Mesenchymal stem cell (in vitro differentiated cells and primary cell): Measurements from ENCODE around the gene OR1I1.

Experiments
- DNase-seq: peaks from one replicate; pipeline ENCODE4 v3.0.0-alpha.2; 2013
- H2AFZ ChIP-seq: one replicate; pipeline ENCODE4 v1.6.1; 2013; ENCODE audit warnings: low read depth, mild to moderate bottlenecking, control low read depth, inconsistent platforms, low read length, moderate library complexity
- H2AK5ac ChIP-seq: 2 replicates; pipeline ENCODE4 v1.6.1; 2013; ENCODE audit warnings: low read length, moderate library complexity, mild to moderate bottlenecking, inconsistent platforms; ENCODE audit not compliant: severe bottlenecking
- H2BK120ac ChIP-seq: one replicate; pipeline ENCODE4 v1.6.1; 2013; ENCODE audit warnings: low read depth, mild to moderate bottlenecking, inconsistent platforms, low read length, moderate library complexity
- H2BK12ac ChIP-seq, 2 experiments: one replicate each; pipeline ENCODE4 v1.6.1; 2013; ENCODE audit warnings: inconsistent platforms in 2 of 2, low read length in 2 of 2, mild to moderate bottlenecking in 2 of 2, moderate library complexity in 2 of 2, control low read depth in 1 of 2
- H2BK15ac ChIP-seq: one replicate; pipeline ENCODE4 v1.6.1; 2013; ENCODE audit warnings: mild to moderate bottlenecking, low read depth, inconsistent platforms; ENCODE audit not compliant: poor library complexity, severe bottlenecking
- H2BK5ac ChIP-seq: 2 replicates; pipeline ENCODE4 v1.6.1; 2013; ENCODE audit warnings: low read depth, mild to moderate bottlenecking, low read length, control low read depth, inconsistent platforms; ENCODE audit not compliant: poor library complexity, severe bottlenecking
- H3K14ac ChIP-seq, 2 experiments: one replicate each; pipeline ENCODE4 v1.6.1; 2013; ENCODE audit warnings: inconsistent platforms in 2 of 2, low read length in 2 of 2, control low read depth in 1 of 2, mild to moderate bottlenecking in 1 of 2, moderate library complexity in 1 of 2
- H3K18ac ChIP-seq, 2 experiments: one replicate each; pipeline ENCODE4 v1.6.1; 2013; ENCODE audit warnings: inconsistent platforms in 2 of 2, low read length in 2 of 2, control low read depth in 1 of 2, low read depth in 1 of 2, mild to moderate bottlenecking in 1 of 2
- H3K23ac ChIP-seq, 2 experiments: one replicate each; pipeline ENCODE4 v1.6.1; 2013; ENCODE audit warnings: inconsistent platforms in 2 of 2, low read length in 2 of 2, mild to moderate bottlenecking in 2 of 2, moderate library complexity in 2 of 2, control low read depth in 1 of 2
- H3K27ac ChIP-seq: 2 replicates; pipeline ENCODE4 v1.5.1; 2013; ENCODE audit warnings: mild to moderate bottlenecking, moderate library complexity, low read length, control low read depth, inconsistent platforms; ENCODE audit not compliant: poor library complexity, severe bottlenecking
- H3K27me3 ChIP-seq, 2 experiments: 2 replicates each; pipeline versions ENCODE4 v1.6.1 to v1.7.0; 2013; ENCODE audit warnings: low read length in 2 of 2, mild to moderate bottlenecking in 2 of 2, moderate library complexity in 2 of 2, control low read depth in 1 of 2, inconsistent platforms in 1 of 2; ENCODE audit not compliant: control insufficient read depth in 1 of 2, insufficient read depth in 1 of 2
- H3K36me3 ChIP-seq, 2 experiments: 2 replicates each; pipeline versions ENCODE4 v1.6.1 to v1.7.0; 2013; ENCODE audit warnings: low read length in 2 of 2, control low read depth in 1 of 2, inconsistent platforms in 1 of 2, low read depth in 1 of 2, mild to moderate bottlenecking in 1 of 2; ENCODE audit not compliant: insufficient read depth in 2 of 2, control insufficient read depth in 1 of 2
- H3K4ac ChIP-seq, 2 experiments: one replicate each; pipeline ENCODE4 v1.6.1; 2013; ENCODE audit warnings: inconsistent platforms in 2 of 2, low read length in 2 of 2, mild to moderate bottlenecking in 2 of 2, moderate library complexity in 2 of 2, control low read depth in 1 of 2, low read depth in 1 of 2
- H3K4me1 ChIP-seq: 2 replicates; pipeline ENCODE4 v1.6.1; 2013; ENCODE audit warnings: low read depth, low read length, control low read depth; ENCODE audit not compliant: control insufficient read depth, insufficient read depth
- H3K4me2 ChIP-seq: 2 replicates; pipeline ENCODE4 v1.6.1; 2013; ENCODE audit warnings: low read length, mild to moderate bottlenecking, inconsistent platforms; ENCODE audit not compliant: poor library complexity, severe bottlenecking
- H3K4me3 ChIP-seq, 2 experiments: 2 replicates each; pipeline versions ENCODE4 v1.5.1 to v1.7.0; 2013; ENCODE audit warnings: low read length in 2 of 2, mild to moderate bottlenecking in 2 of 2, control low read depth in 1 of 2, low read depth in 1 of 2; ENCODE audit not compliant: insufficient read depth in 1 of 2
- H3K79me1 ChIP-seq: replicated peaks from 2 replicates; pipeline ENCODE4 v1.6.1; 2013; ENCODE audit warnings: mild to moderate bottlenecking, control low read depth, low read length, inconsistent platforms; ENCODE audit not compliant: poor library complexity, severe bottlenecking
- H3K9ac ChIP-seq: 2 replicates; pipeline ENCODE4 v1.7.0; 2013; ENCODE audit warnings: mild to moderate bottlenecking, low read length, moderate library complexity
- H3K9me3 ChIP-seq: 2 replicates; pipeline ENCODE4 v1.7.0; 2013; ENCODE audit warnings: mild to moderate bottlenecking, low read length; ENCODE audit not compliant: control insufficient read depth
- H4K8ac ChIP-seq: one replicate; pipeline ENCODE4 v1.6.1; 2013; ENCODE audit warnings: inconsistent platforms, mild to moderate bottlenecking, low read length, moderate library complexity
- H4K91ac ChIP-seq: one replicate; pipeline ENCODE4 v1.6.1; 2013; ENCODE audit warnings: mild to moderate bottlenecking, low read length, inconsistent platforms
- WGBS: methylation state at CpG from one replicate; pipeline ENCODE4 v1.1.7; 2013; ENCODE audit warnings: mixed read lengths; 5-methylcytosine and 5-hydroxymethylcytosine counted together

Gene OR1I1

DNA sequence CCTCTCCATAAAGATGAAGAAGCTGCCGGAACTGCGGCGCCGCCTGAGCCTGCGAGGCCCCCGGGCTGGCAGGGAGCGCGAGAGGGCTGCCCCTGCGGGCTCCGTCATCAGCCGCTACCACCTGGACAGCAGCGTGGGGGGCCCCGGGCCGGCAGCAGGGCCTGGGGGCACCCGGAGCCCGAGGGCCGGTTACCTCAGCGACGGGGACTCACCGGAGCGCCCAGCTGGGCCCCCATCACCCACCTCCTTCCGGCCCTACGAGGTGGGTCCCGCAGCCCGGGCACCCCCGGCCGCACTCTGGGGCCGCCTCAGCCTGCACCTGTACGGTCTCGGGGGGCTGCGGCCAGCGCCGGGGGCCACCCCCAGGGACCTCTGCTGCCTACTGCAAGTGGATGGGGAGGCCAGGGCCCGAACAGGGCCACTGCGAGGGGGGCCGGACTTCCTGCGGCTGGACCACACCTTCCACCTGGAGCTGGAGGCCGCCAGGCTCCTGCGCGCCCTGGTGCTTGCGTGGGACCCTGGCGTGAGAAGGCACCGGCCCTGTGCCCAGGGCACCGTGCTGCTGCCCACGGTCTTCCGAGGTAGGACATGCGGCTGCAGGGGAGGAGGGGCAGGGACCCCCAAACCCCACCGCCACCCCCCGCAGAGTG, 27.9 kb downstream of the OR1I1 start:
- Histone ChIP-seq H4K91ac (no peak overlapping the region), H3K27ac (no peak overlapping the region), H3K9ac (no peak overlapping the region), H2BK5ac (no peak overlapping the region), H3K4me2 (no peak overlapping the region), H3K9me3 (no peaks in the 10 kb centered on the region), H3K4me1 (peaks cover 16% of the 10 kb centered on the region), H3K23ac (no peak overlapping the region), H3K4me3 (no peak overlapping the region), H2BK12ac (no peak overlapping the region), H2AK5ac (no peak overlapping the region), H2BK120ac (no peak overlapping the region), H3K18ac (no peak overlapping the region), H2AFZ (no peak overlapping the region), H2BK15ac (no peak overlapping the region), H3K27me3 (no peaks in the 10 kb centered on the region), H3K36me3 (peaks cover 49 to 61% of the 10 kb centered on the region in 2 experiments), H3K4ac (no peak overlapping the region), H3K14ac (no peak overlapping the region), H4K8ac (no peak overlapping the region), H3K79me1 (peaks cover 24% of the 10 kb centered on the region)
- no peak for DNase-seq
- WGBS = 97% methylated on average over 49 of the region's 49 CpGs

DNA sequence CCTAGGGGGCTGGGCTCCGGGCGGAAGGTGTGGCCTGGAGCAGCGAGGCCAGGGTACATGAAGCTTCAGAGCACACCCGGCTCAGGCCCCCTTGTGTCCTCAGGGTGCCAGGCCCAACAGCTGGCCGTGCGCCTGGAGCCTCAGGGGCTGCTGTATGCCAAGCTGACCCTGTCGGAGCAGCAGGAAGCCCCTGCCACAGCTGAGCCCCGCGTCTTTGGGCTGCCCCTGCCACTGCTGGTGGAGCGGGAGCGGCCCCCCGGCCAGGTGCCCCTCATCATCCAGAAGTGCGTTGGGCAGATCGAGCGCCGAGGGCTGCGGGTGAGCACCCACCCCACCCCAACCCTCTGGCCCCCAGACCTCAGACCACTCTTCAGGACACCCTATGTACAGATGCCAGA, 28.4 kb downstream of the OR1I1 start:
- H3K9me3 ChIP-seq = no peaks in the 10 kb centered on the region
- no peak overlapping the region for H3K4me3 ChIP-seq
- H3K36me3 ChIP-seq = peaks cover 53 to 66% of the 10 kb centered on the region in 2 experiments
- no peak overlapping the region for H2AK5ac ChIP-seq
- H3K27ac ChIP-seq = no peak overlapping the region
- H4K8ac ChIP-seq = no peak overlapping the region
- H3K4ac ChIP-seq = no peak overlapping the region
- 97% methylated on average over 17 of the region's 17 CpGs for WGBS
- peaks cover 16% of the 10 kb centered on the region for H3K4me1 ChIP-seq
- no peak overlapping the region for H4K91ac ChIP-seq
- no peak overlapping the region for H3K4me2 ChIP-seq
- peaks cover 24% of the 10 kb centered on the region for H3K79me1 ChIP-seq
- no peak overlapping the region for H3K23ac ChIP-seq
- no peak overlapping the region for H2BK12ac ChIP-seq
- no peak for DNase-seq
- no peak overlapping the region for H3K18ac ChIP-seq
- no peak overlapping the region for H3K9ac ChIP-seq
- H3K14ac ChIP-seq = no peak overlapping the region
- H2BK5ac ChIP-seq = no peak overlapping the region
- H2AFZ ChIP-seq = no peak overlapping the region
- no peak overlapping the region for H2BK120ac ChIP-seq
- H3K27me3 ChIP-seq = no peaks in the 10 kb centered on the region
- no peak overlapping the region for H2BK15ac ChIP-seq

DNA sequence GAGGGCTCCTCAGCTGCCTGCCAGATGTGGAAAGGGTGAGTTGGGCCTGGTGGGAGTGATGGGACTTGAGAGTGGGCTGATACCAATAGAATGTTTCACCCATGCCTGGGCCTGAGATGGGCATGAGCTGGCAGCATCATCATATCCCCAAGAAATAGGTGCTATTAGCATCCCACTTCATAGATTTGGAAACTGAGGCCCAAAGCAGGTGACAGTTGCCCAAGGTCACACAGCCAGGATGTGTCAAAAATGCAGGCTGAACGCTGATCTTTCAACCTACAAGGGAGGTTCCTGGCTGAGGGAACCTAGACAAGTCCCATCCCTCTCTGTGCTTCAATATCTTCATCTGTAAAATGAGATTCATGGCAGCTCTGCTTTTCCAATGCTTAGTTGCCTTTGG, 29.7 kb downstream of the OR1I1 start:
- Histone ChIP-seq H3K27ac (no peak overlapping the region), H3K9ac (no peak overlapping the region), H3K23ac (no peak overlapping the region), H3K79me1 (peaks cover 24% of the 10 kb centered on the region), H2BK12ac (no peak overlapping the region), H4K91ac (no peak overlapping the region), H3K36me3 (peaks cover 66 to 79% of the 10 kb centered on the region in 2 experiments), H2BK120ac (no peak overlapping the region), H3K4me3 (no peak overlapping the region), H2BK15ac (no peak overlapping the region), H2BK5ac (no peak overlapping the region), H3K4me2 (no peak overlapping the region), H2AFZ (no peak overlapping the region), H4K8ac (no peak overlapping the region), H3K9me3 (no peaks in the 10 kb centered on the region), H3K27me3 (no peaks in the 10 kb centered on the region), H3K4me1 (peaks cover 15% of the 10 kb centered on the region), H3K4ac (no peak overlapping the region), H2AK5ac (no peak overlapping the region), H3K18ac (no peak overlapping the region), H3K14ac (no peak overlapping the region)
- WGBS = 98% methylated on average over 1 of the region's 1 CpG
- DNase-seq = no peak

DNA sequence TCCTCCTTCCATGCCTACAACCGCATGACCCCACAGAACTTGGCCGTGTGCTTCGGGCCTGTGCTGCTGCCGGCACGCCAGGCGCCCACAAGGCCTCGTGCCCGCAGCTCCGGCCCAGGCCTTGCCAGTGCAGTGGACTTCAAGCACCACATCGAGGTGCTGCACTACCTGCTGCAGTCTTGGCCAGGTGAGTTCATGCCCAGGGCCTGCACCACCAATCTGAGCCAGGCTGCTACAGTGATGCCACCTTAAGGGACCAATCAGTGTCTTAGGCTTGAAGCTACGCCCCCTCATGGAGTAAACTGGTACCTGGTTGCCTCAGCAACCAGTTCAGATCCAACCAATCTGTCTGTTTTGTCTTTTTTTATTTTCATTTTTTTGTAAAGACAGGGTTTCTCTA, 30.4 kb downstream of the OR1I1 start:
- no peak overlapping the region for H2AK5ac ChIP-seq
- no peak overlapping the region for H4K91ac ChIP-seq
- over 99% methylated on average over 11 of the region's 11 CpGs for WGBS
- H3K9ac ChIP-seq = no peak overlapping the region
- H3K27me3 ChIP-seq = no peaks in the 10 kb centered on the region
- no peak overlapping the region for H3K23ac ChIP-seq
- no peak overlapping the region for H2BK5ac ChIP-seq
- no peak overlapping the region for H3K27ac ChIP-seq
- no peak overlapping the region for H2BK120ac ChIP-seq
- no peak for DNase-seq
- peaks cover 72 to 86% of the 10 kb centered on the region in 2 experiments for H3K36me3 ChIP-seq
- no peak overlapping the region for H2BK15ac ChIP-seq
- H3K79me1 ChIP-seq = peaks cover 28% of the 10 kb centered on the region
- H2AFZ ChIP-seq = no peak overlapping the region
- H3K4me1 ChIP-seq = peaks cover 13% of the 10 kb centered on the region
- H3K14ac ChIP-seq = no peak overlapping the region
- no peak overlapping the region for H3K18ac ChIP-seq
- no peak overlapping the region for H2BK12ac ChIP-seq
- no peak overlapping the region for H3K4me2 ChIP-seq
- no peaks in the 10 kb centered on the region for H3K9me3 ChIP-seq
- H4K8ac ChIP-seq = peak overlapping the region; percentile 10
- H3K4ac ChIP-seq = no peak overlapping the region
- H3K4me3 ChIP-seq = no peak overlapping the region
